A549 (cell line): ENCODE results near the gene PKD1. TPM values are rescaled to one million over a fixed set of nuclear protein-coding genes. Genes with fewer than 3 reads are reported as not detected.
"Not testable (repeated sequence)": the region's sequence is repeated elsewhere in the genome, so short reads cannot be mapped to it uniquely, and the experiment has no call there.

Experiments used
- ATAC-seq, 2 experiments: fragments of 200-7000 bp in 1 of 2; fragments of >200 bp in 1 of 2; cut with Nextera tagmentation in 1 of 2; cut with Tn5 transposase in 1 of 2; 3 replicates each; pipeline versions ENCODE4 v1.8.0 to v1.9.1; 2018 to 2020; ENCODE audit warnings: mild to moderate bottlenecking in 1 of 2, moderate library complexity in 1 of 2
- CTCF ChIA-PET: fragments of 300-600 bp; sonication (Branson Sonifier 250); formaldehyde crosslinking; extraction: SDS; loops from one replicate; lab custom pipeline; 2021; ENCODE audit warnings: antibody characterized with exemption, inconsistent platforms; lab: Yijun Ruan, JAX
- POLR2A ChIA-PET: fragments of 350-600 bp; formaldehyde crosslinking; extraction: SDS; loops from one replicate; lab custom pipeline; 2021; ENCODE audit warnings: antibody characterized with exemption, inconsistent platforms; lab: Yijun Ruan, JAX
- DNase-seq, 2 experiments: peaks; one replicate each; pipeline versions ENCODE4 v3.0.0 to v3.0.0-alpha.2; 2011 to 2016; ENCODE audit warnings: low read depth in 1 of 2, low spot score in 1 of 2
- FAIRE-seq: peaks from 2 replicates; lab custom pipeline; 2011; peaks lifted over from hg19 to GRCh38; lab: Jason Lieb, UNC
- H3K27ac ChIP-seq, 2 experiments: fragments of >200 bp; sonication (Bioruptor Twin); formaldehyde crosslinking; 3 replicates each; pipeline ENCODE4 v1.5.1; 2016 to 2017
- H3K4me1 ChIP-seq: fragments of >200 bp; sonication (Bioruptor Twin); formaldehyde crosslinking; 3 replicates; pipeline ENCODE4 v1.6.1; 2016
- H3K4me2 ChIP-seq: fragments of >200 bp; sonication (Bioruptor Twin); formaldehyde crosslinking; 3 replicates; pipeline ENCODE4 v1.6.1; 2016
- H3K4me3 ChIP-seq: fragments of >200 bp; sonication (Bioruptor Twin); formaldehyde crosslinking; 3 replicates; pipeline ENCODE4 v1.5.1; 2016
- H3K9me3 ChIP-seq: fragments of >200 bp; sonication (Bioruptor Twin); formaldehyde crosslinking; 3 replicates; pipeline ENCODE4 v1.6.1; 2016
- CBX8 ChIP-seq: fragments of 200-600 bp; sonication (generic); IDR thresholded peaks from 2 replicates; pipeline ENCODE4 v1.6.1; 2016
- CTCF ChIP-seq: fragments of >200 bp; sonication (Bioruptor Twin); formaldehyde crosslinking; IDR thresholded peaks from 3 replicates; pipeline ENCODE4 v1.5.1; 2016
- E2F6 ChIP-seq: IDR thresholded peaks from 2 replicates; pipeline ENCODE4 v1.6.1; 2012; ENCODE audit warnings: low read depth, borderline replicate concordance
- EHF ChIP-seq: fragments of 250-450 bp; sonication (Bioruptor Pico); IDR thresholded peaks from 2 replicates; pipeline ENCODE4 v1.5.0; 2020; ENCODE audit warnings: mild to moderate bottlenecking
- ELK1 ChIP-seq: fragments of 150-350 bp; IDR thresholded peaks from 2 replicates; pipeline ENCODE4 v1.6.1; 2014; ENCODE audit warnings: low read depth, mild to moderate bottlenecking, low read length
- FOSB ChIP-seq: fragments of 250-450 bp; sonication (Bioruptor Pico); IDR thresholded peaks from 2 replicates; pipeline ENCODE4 v1.5.0; 2020; ENCODE audit warnings: mild to moderate bottlenecking, moderate library complexity
- HEYL ChIP-seq: fragments of 250-450 bp; sonication (Bioruptor Pico); IDR thresholded peaks from 2 replicates; pipeline ENCODE4 v1.8.0; 2021; ENCODE audit warnings: mild to moderate bottlenecking, moderate library complexity
- HOXB5 ChIP-seq: fragments of 250-450 bp; sonication (Bioruptor Pico); IDR thresholded peaks from 2 replicates; pipeline ENCODE4 v1.5.0; 2020; ENCODE audit warnings: mild to moderate bottlenecking, moderate library complexity
- KDM5A ChIP-seq: fragments of 200-600 bp; sonication (generic); IDR thresholded peaks from 2 replicates; pipeline ENCODE4 v1.6.1; 2016; ENCODE audit warnings: antibody characterized with exemption, mild to moderate bottlenecking
- MAZ ChIP-seq: fragments of 150-350 bp; IDR thresholded peaks from 2 replicates; pipeline ENCODE4 v1.6.1; 2014; ENCODE audit warnings: antibody characterized with exemption, low read depth, low read length, borderline replicate concordance
- MYC ChIP-seq: IDR thresholded peaks from 2 replicates; pipeline ENCODE4 v1.6.1; 2012; ENCODE audit warnings: mild to moderate bottlenecking, inconsistent platforms, low read length, improper control_type of control experiment, borderline replicate concordance
- NR3C1 ChIP-seq: fragments of >200 bp; sonication (Bioruptor Twin); formaldehyde crosslinking; IDR thresholded peaks from 3 replicates; pipeline ENCODE4 v1.6.1; 2017
- PBX3 ChIP-seq: IDR thresholded peaks from 2 replicates; pipeline ENCODE4 v1.6.1; 2012
- PHF8 ChIP-seq: fragments of 200-600 bp; sonication (generic); IDR thresholded peaks from 2 replicates; pipeline ENCODE4 v1.6.1; 2016; ENCODE audit warnings: low read depth, mild to moderate bottlenecking, antibody characterized with exemption, moderate library complexity, borderline replicate concordance
- POLR2AphosphoS2 ChIP-seq: conservative IDR thresholded peaks from 2 replicates; pipeline ENCODE4 v1.6.1; 2012; ENCODE audit warnings: low read length, improper control_type of control experiment, inconsistent platforms
- RCOR1 ChIP-seq: fragments of 150-350 bp; IDR thresholded peaks from 2 replicates; pipeline ENCODE4 v1.6.1; 2014; ENCODE audit warnings: antibody characterized with exemption, low read length, low read depth
- TP53 ChIP-seq: fragments of 250-450 bp; sonication (Bioruptor Pico); IDR thresholded peaks from 2 replicates; pipeline ENCODE4 v1.5.0; 2021; ENCODE audit warnings: mild to moderate bottlenecking, moderate library complexity
- USF2 ChIP-seq: fragments of 450-650 bp; IDR thresholded peaks from 2 replicates; pipeline ENCODE4 v1.6.1; 2014; ENCODE audit warnings: antibody characterized with exemption
- WGBS: methylation state at CpG from one replicate; pipeline ENCODE4 v1.1.6; 2017; ENCODE audit errors: missing lambda C conversion rate; 5-methylcytosine and 5-hydroxymethylcytosine counted together
- polyA plus RNA-seq, 4 experiments: library from polyadenylated mRNA; depleted of rRNA in 3 of 4; stranded (reverse); fragments of >200 nt; fragmentation: RNase III in 1 of 4; extraction: RNeasy Plus Mini Kit Qiagen cat#74134 plus additional on column Dnase treatment in 1 of 4; gene quantifications; 2 replicates in 3 of 4; 3 replicates in 1 of 4; pipeline ENCODE4 v1.2.3, GENCODE V29; 2011 to 2017

PKD1 gene
- polyA plus RNA-seq, 2 of the 4 experiments (the other 2 are of a cell fraction), result 11.5 to 39.2 TPM

GRCh38 chr16:2102471-2102870 is 33.2 kb downstream of the PKD1 start:
- H3K4me1 ChIP-seq, result no peaks in the 10 kb centered on the region
- no peak overlapping the region for H3K4me3 ChIP-seq
- no peak for ATAC-seq
- CTCF ChIA-PET, result no interaction called here
- TF ChIP-seq RCOR1 (no peak), PHF8 (no peak), MAZ (no peak), HEYL (no peak), ELK1 (no peak), USF2 (no peak), HOXB5 (CRISPR knock-in tag) (no peak), PBX3 (no peak), EHF (no peak), TP53 (CRISPR knock-in tag) (no peak), CTCF (no peak), MYC (no peak), KDM5A (no peak), E2F6 (no peak), FOSB (no peak), POLR2AphosphoS2 (no peak), CBX8 (no peak), NR3C1 (no peak)
- no peaks in the 10 kb centered on the region for H3K9me3 ChIP-seq
- no peak for DNase-seq
- 92% methylated on average over 17 of the region's 19 CpGs for WGBS
- POLR2A ChIA-PET, result interaction anchor here (0.7 kb wide), 1 partner anchor 70 kb away, joined by 3 read pairs; no protein-coding TSS in a partner anchor
- no peak overlapping the region for H3K4me2 ChIP-seq
- FAIRE-seq, result no peak
- no peak overlapping the region for H3K27ac ChIP-seq

- CTCF ChIA-PET, H3K9me3 ChIP-seq, ATAC-seq, H3K4me1 ChIP-seq, H3K27ac ChIP-seq, FAIRE-seq, H3K4me2 ChIP-seq, DNase-seq, H3K4me3 ChIP-seq, POLR2A ChIA-PET: not testable (repeated sequence)
- WGBS, result 94% methylated on average over 12 of the region's 16 CpGs
Measured at GRCh38 chr16:2101581-2101980, 34.1 kb downstream of the PKD1 start.

- FAIRE-seq, H3K4me2 ChIP-seq, DNase-seq, POLR2A ChIA-PET, H3K4me3 ChIP-seq, H3K27ac ChIP-seq, H3K4me1 ChIP-seq, H3K9me3 ChIP-seq, ATAC-seq: not testable (repeated sequence)
- CTCF ChIA-PET, result interaction anchor here (0.6 kb wide), 1 partner anchor 320 kb away, joined by 3 read pairs; no protein-coding TSS in a partner anchor
- WGBS, result 90% methylated on average over 8 of the region's 14 CpGs
Measured at GRCh38 chr16:2097689-2098088, 38.0 kb downstream of the PKD1 start.
